HG03457 (cell line): Measurements from ENCODE around the gene SST.

Source experiments
- ATAC-seq: cut with Tn5 transposase; IDR thresholded peaks from one replicate; pipeline ENCODE4 v1.9.1; 2021; ENCODE audit warnings: moderate number of reproducible peaks; ENCODE audit not compliant: unreplicated experiment

Gene SST

GRCh38 chr3:187636528-187636927 lies 33.7 kb downstream of the SST start:
- ATAC-seq, result no peak

GRCh38 chr3:187630404-187630803 lies 39.8 kb downstream of the SST start:
- no peak for ATAC-seq

- ATAC-seq, result no peak
Measured at GRCh38 chr3:187629711-187630110, 40.5 kb downstream of the SST start.

GRCh38 chr3:187628169-187628568 lies 42.0 kb downstream of the SST start:
- no peak for ATAC-seq

- ATAC-seq, result no peak
Measured at GRCh38 chr3:187626581-187626980, 43.6 kb downstream of the SST start.

- ATAC-seq, result no peak
Measured at GRCh38 chr3:187624588-187624987, 45.6 kb downstream of the SST start.

- ATAC-seq, result no peak
Measured at GRCh38 chr3:187623285-187623814, 46.8 kb downstream of the SST start.

GRCh38 chr3:187621881-187622280 lies 48.3 kb downstream of the SST start:
- ATAC-seq, result no peak

GRCh38 chr3:187619461-187619860 lies 50.7 kb downstream of the SST start:
- no peak for ATAC-seq
